ENCODE measurements around the gene CAPS2.

DNA sequence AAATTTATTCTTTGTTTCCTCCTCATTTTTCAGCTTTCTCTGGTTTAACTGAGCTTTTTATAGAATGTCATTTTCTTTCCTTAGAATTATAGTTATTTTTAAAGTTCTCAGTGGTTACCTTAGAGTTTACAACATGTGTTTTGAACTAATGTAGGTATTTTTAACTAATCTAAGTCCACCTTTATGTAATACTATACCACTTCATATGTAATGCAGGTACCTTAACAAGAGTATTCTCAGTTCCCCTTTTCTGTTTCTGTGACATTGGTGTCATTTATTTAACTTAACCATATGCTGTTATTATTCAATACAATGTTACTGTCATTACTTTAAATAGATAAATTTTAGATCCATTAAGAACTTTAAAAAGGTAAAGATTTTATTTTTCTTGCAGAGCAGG, 90.1 kb downstream of the CAPS2 start:
- TF ChIP-seq, protein P1, sequence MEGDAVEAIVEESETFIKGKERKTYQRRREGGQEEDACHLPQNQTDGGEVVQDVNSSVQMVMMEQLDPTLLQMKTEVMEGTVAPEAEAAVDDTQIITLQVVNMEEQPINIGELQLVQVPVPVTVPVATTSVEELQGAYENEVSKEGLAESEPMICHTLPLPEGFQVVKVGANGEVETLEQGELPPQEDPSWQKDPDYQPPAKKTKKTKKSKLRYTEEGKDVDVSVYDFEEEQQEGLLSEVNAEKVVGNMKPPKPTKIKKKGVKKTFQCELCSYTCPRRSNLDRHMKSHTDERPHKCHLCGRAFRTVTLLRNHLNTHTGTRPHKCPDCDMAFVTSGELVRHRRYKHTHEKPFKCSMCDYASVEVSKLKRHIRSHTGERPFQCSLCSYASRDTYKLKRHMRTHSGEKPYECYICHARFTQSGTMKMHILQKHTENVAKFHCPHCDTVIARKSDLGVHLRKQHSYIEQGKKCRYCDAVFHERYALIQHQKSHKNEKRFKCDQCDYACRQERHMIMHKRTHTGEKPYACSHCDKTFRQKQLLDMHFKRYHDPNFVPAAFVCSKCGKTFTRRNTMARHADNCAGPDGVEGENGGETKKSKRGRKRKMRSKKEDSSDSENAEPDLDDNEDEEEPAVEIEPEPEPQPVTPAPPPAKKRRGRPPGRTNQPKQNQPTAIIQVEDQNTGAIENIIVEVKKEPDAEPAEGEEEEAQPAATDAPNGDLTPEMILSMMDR (conservative IDR thresholded peaks at IDR 0.05; ENCODE audit: low read length), result no peak
- TF ChIP-seq EZH2phosphoT487 (IDR thresholded peaks at IDR 0.05; ENCODE audit: borderline replicate concordance, low read depth, low read length), result no peak

Measured in OCI-LY7 (cell line).